Measurements from ENCODE around the gene MED13L.

Gene MED13L

GRCh38 chr12:116259800-116260577, 17.5 kb downstream of the MED13L start:
- ATAC-seq, result no peak
- TF ChIP-seq ISL1 (CRISPR knock-in tag; IDR thresholded peaks at IDR 0.05) (peak; percentile 76), PPARA (CRISPR knock-in tag; IDR thresholded peaks at IDR 0.05; ENCODE audit: borderline replicate concordance) (no peak)

- ATAC-seq, result no peak
- TF ChIP-seq ISL1 (CRISPR knock-in tag; IDR thresholded peaks at IDR 0.05) (no peak), ARNTL (CRISPR knock-in tag; IDR thresholded peaks at IDR 0.05; ENCODE audit: borderline replicate concordance, low read depth) (no peak), BACH2 (CRISPR knock-in tag; IDR thresholded peaks at IDR 0.05; ENCODE audit: borderline replicate concordance) (no peak), OSR1 (CRISPR knock-in tag; IDR thresholded peaks at IDR 0.05) (no peak), GLIS3 (CRISPR knock-in tag; IDR thresholded peaks at IDR 0.05) (no peak), ZNF565 (CRISPR knock-in tag; conservative IDR thresholded peaks at IDR 0.05; ENCODE audit: low read depth) (no peak), CREB5 (CRISPR knock-in tag; IDR thresholded peaks at IDR 0.05; ENCODE audit: low read depth) (no peak), PPARA (CRISPR knock-in tag; IDR thresholded peaks at IDR 0.05; ENCODE audit: borderline replicate concordance) (no peak), RARB (CRISPR knock-in tag; IDR thresholded peaks at IDR 0.05) (no peak), ZC3H10 (CRISPR knock-in tag; IDR thresholded peaks at IDR 0.05) (no peak), TCF4 (CRISPR knock-in tag; IDR thresholded peaks at IDR 0.05; ENCODE audit: borderline replicate concordance) (no peak), ZFP30 (CRISPR knock-in tag; IDR thresholded peaks at IDR 0.05) (no peak), SNAI2 (CRISPR knock-in tag; IDR thresholded peaks at IDR 0.05) (no peak), ZFP3 (CRISPR knock-in tag; IDR thresholded peaks at IDR 0.05) (no peak), TOX (CRISPR knock-in tag; IDR thresholded peaks at IDR 0.05; ENCODE audit: borderline replicate concordance) (no peak)
- TF ChIP-seq, protein P1, sequence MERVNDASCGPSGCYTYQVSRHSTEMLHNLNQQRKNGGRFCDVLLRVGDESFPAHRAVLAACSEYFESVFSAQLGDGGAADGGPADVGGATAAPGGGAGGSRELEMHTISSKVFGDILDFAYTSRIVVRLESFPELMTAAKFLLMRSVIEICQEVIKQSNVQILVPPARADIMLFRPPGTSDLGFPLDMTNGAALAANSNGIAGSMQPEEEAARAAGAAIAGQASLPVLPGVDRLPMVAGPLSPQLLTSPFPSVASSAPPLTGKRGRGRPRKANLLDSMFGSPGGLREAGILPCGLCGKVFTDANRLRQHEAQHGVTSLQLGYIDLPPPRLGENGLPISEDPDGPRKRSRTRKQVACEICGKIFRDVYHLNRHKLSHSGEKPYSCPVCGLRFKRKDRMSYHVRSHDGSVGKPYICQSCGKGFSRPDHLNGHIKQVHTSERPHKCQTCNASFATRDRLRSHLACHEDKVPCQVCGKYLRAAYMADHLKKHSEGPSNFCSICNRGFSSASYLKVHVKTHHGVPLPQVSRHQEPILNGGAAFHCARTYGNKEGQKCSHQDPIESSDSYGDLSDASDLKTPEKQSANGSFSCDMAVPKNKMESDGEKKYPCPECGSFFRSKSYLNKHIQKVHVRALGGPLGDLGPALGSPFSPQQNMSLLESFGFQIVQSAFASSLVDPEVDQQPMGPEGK (CRISPR knock-in tag; IDR thresholded peaks at IDR 0.05; ENCODE audit: borderline replicate concordance), result no peak
- TF ChIP-seq, protein P2, sequence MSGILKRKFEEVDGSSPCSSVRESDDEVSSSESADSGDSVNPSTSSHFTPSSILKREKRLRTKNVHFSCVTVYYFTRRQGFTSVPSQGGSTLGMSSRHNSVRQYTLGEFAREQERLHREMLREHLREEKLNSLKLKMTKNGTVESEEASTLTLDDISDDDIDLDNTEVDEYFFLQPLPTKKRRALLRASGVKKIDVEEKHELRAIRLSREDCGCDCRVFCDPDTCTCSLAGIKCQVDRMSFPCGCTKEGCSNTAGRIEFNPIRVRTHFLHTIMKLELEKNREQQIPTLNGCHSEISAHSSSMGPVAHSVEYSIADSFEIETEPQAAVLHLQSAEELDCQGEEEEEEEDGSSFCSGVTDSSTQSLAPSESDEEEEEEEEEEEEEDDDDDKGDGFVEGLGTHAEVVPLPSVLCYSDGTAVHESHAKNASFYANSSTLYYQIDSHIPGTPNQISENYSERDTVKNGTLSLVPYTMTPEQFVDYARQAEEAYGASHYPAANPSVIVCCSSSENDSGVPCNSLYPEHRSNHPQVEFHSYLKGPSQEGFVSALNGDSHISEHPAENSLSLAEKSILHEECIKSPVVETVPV (CRISPR knock-in tag; IDR thresholded peaks at IDR 0.05), result no peak
- TF ChIP-seq, protein P3, sequence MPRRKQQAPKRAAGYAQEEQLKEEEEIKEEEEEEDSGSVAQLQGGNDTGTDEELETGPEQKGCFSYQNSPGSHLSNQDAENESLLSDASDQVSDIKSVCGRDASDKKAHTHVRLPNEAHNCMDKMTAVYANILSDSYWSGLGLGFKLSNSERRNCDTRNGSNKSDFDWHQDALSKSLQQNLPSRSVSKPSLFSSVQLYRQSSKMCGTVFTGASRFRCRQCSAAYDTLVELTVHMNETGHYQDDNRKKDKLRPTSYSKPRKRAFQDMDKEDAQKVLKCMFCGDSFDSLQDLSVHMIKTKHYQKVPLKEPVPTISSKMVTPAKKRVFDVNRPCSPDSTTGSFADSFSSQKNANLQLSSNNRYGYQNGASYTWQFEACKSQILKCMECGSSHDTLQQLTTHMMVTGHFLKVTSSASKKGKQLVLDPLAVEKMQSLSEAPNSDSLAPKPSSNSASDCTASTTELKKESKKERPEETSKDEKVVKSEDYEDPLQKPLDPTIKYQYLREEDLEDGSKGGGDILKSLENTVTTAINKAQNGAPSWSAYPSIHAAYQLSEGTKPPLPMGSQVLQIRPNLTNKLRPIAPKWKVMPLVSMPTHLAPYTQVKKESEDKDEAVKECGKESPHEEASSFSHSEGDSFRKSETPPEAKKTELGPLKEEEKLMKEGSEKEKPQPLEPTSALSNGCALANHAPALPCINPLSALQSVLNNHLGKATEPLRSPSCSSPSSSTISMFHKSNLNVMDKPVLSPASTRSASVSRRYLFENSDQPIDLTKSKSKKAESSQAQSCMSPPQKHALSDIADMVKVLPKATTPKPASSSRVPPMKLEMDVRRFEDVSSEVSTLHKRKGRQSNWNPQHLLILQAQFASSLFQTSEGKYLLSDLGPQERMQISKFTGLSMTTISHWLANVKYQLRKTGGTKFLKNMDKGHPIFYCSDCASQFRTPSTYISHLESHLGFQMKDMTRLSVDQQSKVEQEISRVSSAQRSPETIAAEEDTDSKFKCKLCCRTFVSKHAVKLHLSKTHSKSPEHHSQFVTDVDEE (CRISPR knock-in tag; IDR thresholded peaks at IDR 0.05), result no peak
These were observed 19.7 kb downstream of the MED13L start for GRCh38 chr12:116257826-116258225.

DNA sequence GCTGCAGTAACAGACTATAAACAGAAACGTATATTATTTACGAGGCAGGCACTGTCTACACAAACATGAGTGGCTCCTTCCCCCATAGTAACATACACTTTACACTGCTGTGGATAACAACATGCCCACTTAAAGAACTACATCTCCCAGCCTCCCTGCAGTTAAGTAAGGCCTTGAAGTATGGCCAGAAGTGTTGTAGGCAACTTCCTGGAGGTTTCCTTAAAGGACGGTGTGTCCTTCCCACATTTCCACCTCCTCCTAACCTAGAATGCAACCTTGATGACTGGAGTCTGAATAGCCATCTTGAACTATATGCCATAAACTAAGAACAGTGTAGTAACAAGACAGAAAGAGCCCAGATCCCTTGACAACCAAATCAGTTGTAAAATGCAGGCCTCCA, 20.3 kb downstream of the MED13L start:
- ATAC-seq, result peak; percentile 80
- TF ChIP-seq OSR1 (CRISPR knock-in tag; IDR thresholded peaks at IDR 0.05), result no peak
- no peak for TF ChIP-seq BACH2 (CRISPR knock-in tag; IDR thresholded peaks at IDR 0.05; ENCODE audit: borderline replicate concordance)
- TF ChIP-seq ZNF8 (CRISPR knock-in tag; IDR thresholded peaks at IDR 0.05), result no peak
- no peak for TF ChIP-seq TOX (CRISPR knock-in tag; IDR thresholded peaks at IDR 0.05; ENCODE audit: borderline replicate concordance)
- TF ChIP-seq ZFP3 (CRISPR knock-in tag; IDR thresholded peaks at IDR 0.05), result peak; percentile 66; the same call in 1 of the 2 replicates
- TF ChIP-seq CSDC2 (CRISPR knock-in tag; IDR thresholded peaks at IDR 0.05), result no peak
- TF ChIP-seq, protein P2 (CRISPR knock-in tag; IDR thresholded peaks at IDR 0.05), result no peak
